HepG2 (cell line): ENCODE measurements around the gene TDRD3. TPM values are rescaled to one million over a fixed set of nuclear protein-coding genes. Genes with fewer than 3 reads are reported as not detected.

ENCODE experiments used
- ATAC-seq: fragments of 200-7000 bp; cut with Tn5 transposase; 3 replicates; pipeline ENCODE4 v1.9.1; 2020; ENCODE audit warnings: mild to moderate bottlenecking, moderate library complexity
- BruUV-seq: library from RNA; stranded (reverse); fragments of 400-500 nt; replicated peaks from 2 replicates; lab custom pipeline; 2021; lab: Mats Ljungman, UMichigan
- CTCF ChIA-PET: fragments of 300-600 bp; formaldehyde crosslinking; extraction: SDS; loops from one replicate; lab custom pipeline; 2021; ENCODE audit warnings: low total read pairs, inconsistent platforms, low intra/inter-chr PET ratio; lab: Yijun Ruan, JAX
- POLR2A ChIA-PET: fragments of 350-600 bp; sonication (Branson Sonifier 250); formaldehyde crosslinking; loops from one replicate; lab custom pipeline; 2020; ENCODE audit warnings: antibody characterized with exemption, inconsistent platforms; lab: Yijun Ruan, JAX
- DNase-seq: peaks from one replicate; pipeline ENCODE4 v3.0.0-alpha.2; 2015; ENCODE audit warnings: low spot score
- FAIRE-seq: peaks from 3 replicates; lab custom pipeline; 2011; peaks lifted over from hg19 to GRCh38; lab: Jason Lieb, UNC
- H2AFZ ChIP-seq: one replicate; pipeline ENCODE4 v1.6.1; 2011; ENCODE audit warnings: low read length, inconsistent platforms
- H3K27ac ChIP-seq: fragments of 300-600 bp; 3 replicates; pipeline ENCODE4 v1.8.0; 2011; ENCODE audit warnings: mixed run types, mild to moderate bottlenecking, mixed read lengths, low read length, inconsistent platforms; ENCODE audit not compliant: insufficient read depth; ENCODE audit errors: extremely low read length
- H3K27me3 ChIP-seq, 2 experiments: fragments of 200-600 bp in 1 of 2; 2 replicates in 1 of 2; 3 replicates in 1 of 2; pipeline versions ENCODE4 v1.6.0 to v1.8.0; 2011; ENCODE audit warnings: low read length in 2 of 2, mild to moderate bottlenecking in 2 of 2, moderate library complexity in 2 of 2, inconsistent platforms in 1 of 2; ENCODE audit not compliant: insufficient read depth in 2 of 2, control insufficient read depth in 1 of 2
- H3K36me3 ChIP-seq, 2 experiments: fragments of 200-600 bp in 1 of 2; replicated peaks in 1 of 2; 2 replicates in 1 of 2; 3 replicates in 1 of 2; pipeline versions ENCODE4 v1.5.1 to v1.8.0; 2011; ENCODE audit warnings: low read length in 2 of 2, inconsistent platforms in 1 of 2; ENCODE audit not compliant: insufficient read depth in 2 of 2, control insufficient read depth in 1 of 2
- H3K4me1 ChIP-seq: 2 replicates; pipeline ENCODE4 v1.5.1; 2012; ENCODE audit warnings: low read length, inconsistent platforms; ENCODE audit not compliant: insufficient read depth
- H3K4me2 ChIP-seq: 2 replicates; pipeline ENCODE4 v1.6.0; 2011; ENCODE audit warnings: low read depth, low read length, inconsistent platforms
- H3K4me3 ChIP-seq, 3 experiments: fragments of 200-600 bp in 1 of 3; sonication (generic), shearing (Covaris generic) in 1 of 3; replicated peaks in 1 of 3; 2 replicates each; pipeline ENCODE4 v1.5.1; 2011 to 2016; ENCODE audit warnings: low read length in 3 of 3, inconsistent platforms in 2 of 3, low read depth in 2 of 3, mild to moderate bottlenecking in 2 of 3, control low read depth in 1 of 3, mixed read lengths in 1 of 3; ENCODE audit not compliant: insufficient read depth in 1 of 3
- H3K79me2 ChIP-seq: one replicate; pipeline ENCODE4 v1.6.1; 2011; ENCODE audit warnings: low read length, inconsistent platforms; ENCODE audit not compliant: insufficient read depth
- H3K9ac ChIP-seq: 2 replicates; pipeline ENCODE4 v1.6.0; 2011; ENCODE audit warnings: mild to moderate bottlenecking, low read depth, low read length, inconsistent platforms; ENCODE audit not compliant: insufficient read depth
- H3K9me3 ChIP-seq: 2 replicates; pipeline ENCODE4 v1.5.1; 2012; ENCODE audit warnings: mild to moderate bottlenecking, low read length
- H4K20me1 ChIP-seq: 2 replicates; pipeline ENCODE4 v1.6.0; 2011; ENCODE audit warnings: inconsistent platforms, mild to moderate bottlenecking, low read length, moderate library complexity; ENCODE audit not compliant: insufficient read depth
- ARID3A ChIP-seq: IDR thresholded peaks from 2 replicates; pipeline ENCODE4 v1.6.1; 2012; ENCODE audit warnings: low read depth, low read length, improper control_type of control experiment
- CEBPG ChIP-seq: IDR thresholded peaks from 2 replicates; pipeline ENCODE4 v1.6.1; 2016
- ELF1 ChIP-seq: sonication (generic); formaldehyde crosslinking; IDR thresholded peaks from 2 replicates; pipeline ENCODE4 v1.4.0; 2020; ENCODE audit warnings: missing genetic modification reagents
- HES4 ChIP-seq: sonication (generic); formaldehyde crosslinking; IDR thresholded peaks from 2 replicates; pipeline ENCODE4 v1.9.0; 2021; ENCODE audit warnings: mild to moderate bottlenecking, missing genetic modification reagents, borderline replicate concordance
- HNF4G ChIP-seq, 2 experiments: sonication (generic) in 1 of 2; formaldehyde crosslinking in 1 of 2; IDR thresholded peaks; 2 replicates each; pipeline versions ENCODE4 v1.4.0 to v1.6.1; 2011 to 2020; ENCODE audit warnings: borderline replicate concordance in 2 of 2, low read depth in 2 of 2, mild to moderate bottlenecking in 2 of 2, low read length in 1 of 2, missing genetic modification reagents in 1 of 2, moderate library complexity in 1 of 2
- KDM3A ChIP-seq: IDR thresholded peaks from 2 replicates; pipeline ENCODE4 v1.6.1; 2018; ENCODE audit warnings: low read depth, missing compliant biosample characterization
- PBX3 ChIP-seq: sonication (generic); formaldehyde crosslinking; IDR thresholded peaks from 2 replicates; pipeline ENCODE4 v1.8.1; 2023; ENCODE audit warnings: missing genetic modification reagents, inconsistent platforms, borderline replicate concordance
- SIN3B ChIP-seq: fragments of 150-350 bp; IDR thresholded peaks from 2 replicates; pipeline ENCODE4 v1.6.1; 2014; ENCODE audit warnings: low read length
- SPEN ChIP-seq: sonication (generic); formaldehyde crosslinking; IDR thresholded peaks from 2 replicates; pipeline ENCODE4 v1.5.1; 2020; ENCODE audit warnings: low read depth, mild to moderate bottlenecking, missing genetic modification reagents
- TBX3 ChIP-seq: fragments of 450-650 bp; IDR thresholded peaks from 2 replicates; pipeline ENCODE4 v1.6.1; 2017; ENCODE audit warnings: antibody characterized with exemption, mild to moderate bottlenecking, inconsistent platforms, borderline replicate concordance
- TEAD2 ChIP-seq: sonication (generic); formaldehyde crosslinking; IDR thresholded peaks from 2 replicates; pipeline ENCODE4 v1.9.0; 2021; ENCODE audit warnings: missing genetic modification reagents
- ZNF670 ChIP-seq: sonication (generic); formaldehyde crosslinking; IDR thresholded peaks from 2 replicates; pipeline ENCODE4 v1.8.0; 2022; ENCODE audit warnings: mild to moderate bottlenecking, missing genetic modification reagents, borderline replicate concordance
- ZNF674 ChIP-seq: sonication (generic); formaldehyde crosslinking; IDR thresholded peaks from 2 replicates; pipeline ENCODE4 v1.5.0; 2020; ENCODE audit warnings: low read depth, mild to moderate bottlenecking, missing genetic modification reagents
- ZSCAN29 ChIP-seq: sonication (generic); formaldehyde crosslinking; conservative IDR thresholded peaks from 2 replicates; pipeline ENCODE4 v1.4.0; 2020; ENCODE audit warnings: mild to moderate bottlenecking, missing genetic modification reagents
- WGBS: methylation state at CpG from one replicate; pipeline ENCODE4 v1.1.6; 2017; ENCODE audit warnings: low lambda C conversion rate; 5-methylcytosine and 5-hydroxymethylcytosine counted together
- in situ Hi-C: cut with HindIII; loops from 2 replicates; pipeline ENCODE4 v1.10.0; 2017; ENCODE audit warnings: low pct_unique_long_range_greater_than_20kb; ENCODE audit not compliant: extremely low pct_ligation_motif_present
- intact Hi-C: fragments of 100-400 bp; cut with micrococcal nuclease; formaldehyde crosslinking; loops from one replicate; pipeline ENCODE4 v1.10.0; 2022; ENCODE audit not compliant: unreplicated experiment
- polyA plus RNA-seq, 8 experiments: library from polyadenylated mRNA; depleted of rRNA in 3 of 8; stranded (reverse) in 7 of 8; unstranded in 1 of 8; fragments of >200 nt; fragmentation: Illumina TruSeq in 4 of 8; extraction: Trizol in 4 of 8; gene quantifications; 2 replicates each; pipeline versions ENCODE4 v1.2.1 to v1.2.3, GENCODE V29; 2011 to 2016; ENCODE audit warnings: low read depth in 4 of 8, missing spikeins in 1 of 8, mixed read lengths in 1 of 8; ENCODE audit not compliant: insufficient read depth in 1 of 8
- total RNA-seq, 5 experiments: library from RNA; depleted of rRNA; stranded (reverse); fragments of >200 nt; fragmentation: Illumina TruSeq; extraction: Trizol; gene quantifications; 2 replicates each; pipeline ENCODE4 v1.2.3, GENCODE V29; 2016; ENCODE audit warnings: low read depth in 1 of 5

The TDRD3 gene
- total and polyA plus RNA-seq, 2 of the 13 experiments (the other 11 are each of a cell fraction or from before 2014, with no cell fraction given) = 4.7 to 11.8 TPM

GRCh38 chr13:60392131-60392530 lies 4.9 kb upstream of the TDRD3 start:
- Histone ChIP-seq H3K79me2 (no peaks in the 10 kb centered on the region), H2AFZ (no peak overlapping the region), H3K9ac (no peak overlapping the region), H3K9me3 (no peaks in the 10 kb centered on the region), H3K36me3 (no peaks in the 10 kb centered on the region), H4K20me1 (no peaks in the 10 kb centered on the region), H3K27me3 (peaks cover 0 to 7% of the 10 kb centered on the region in 2 experiments; a peak in 2 of 5 replicates), H3K4me1 (peaks cover 7% of the 10 kb centered on the region), H3K4me2 (no peak overlapping the region), H3K4me3 (no peak overlapping the region), H3K27ac (no peak overlapping the region)
- POLR2A ChIA-PET = no interaction called here
- 0% methylated on average over 3 of the region's 3 CpGs for WGBS
- ATAC-seq (no peak), FAIRE-seq (no peak), DNase-seq (no peak)
- CTCF ChIA-PET = no interaction called here
- BruUV-seq = no TSS peak
- in situ Hi-C loops = no loop called here
- TF ChIP-seq ZNF674 (no peak), ZSCAN29 (CRISPR knock-in tag) (no peak), HNF4G (IDR thresholded peaks at IDR 0.05; ENCODE audit: borderline replicate concordance, low read depth, low read length) (no peak), HNF4G (CRISPR knock-in tag; IDR thresholded peaks at IDR 0.05; ENCODE audit: borderline replicate concordance, low read depth) (no peak), ARID3A (no peak), CEBPG (CRISPR knock-in tag) (no peak), TEAD2 (CRISPR knock-in tag) (no peak), PBX3 (CRISPR knock-in tag) (no peak), SPEN (CRISPR knock-in tag) (no peak), SIN3B (no peak), HES4 (CRISPR knock-in tag) (no peak), TBX3 (no peak), ZNF670 (CRISPR knock-in tag) (no peak), ELF1 (no peak), KDM3A (CRISPR knock-in tag) (no peak)
- intact Hi-C loops = no loop called here
